T47D (cell line): ENCODE results near the gene CASD1.

Source experiments
- DNase-seq, 2 experiments: peaks; one replicate each; pipeline versions ENCODE4 v3.0.0 to v3.0.0-alpha.2; 2011 to 2012; ENCODE audit warnings: low read depth in 1 of 2, low spot score in 1 of 2
- JUND ChIP-seq: IDR thresholded peaks from 2 replicates; pipeline ENCODE4 v1.6.1; 2012; ENCODE audit warnings: low read depth
- in situ Hi-C: cut with HindIII; loops from 2 replicates; pipeline ENCODE4 v1.10.0; 2016; ENCODE audit warnings: low sequenced_read_pairs, low pct_unique_long_range_greater_than_20kb

The CASD1 gene

DNA sequence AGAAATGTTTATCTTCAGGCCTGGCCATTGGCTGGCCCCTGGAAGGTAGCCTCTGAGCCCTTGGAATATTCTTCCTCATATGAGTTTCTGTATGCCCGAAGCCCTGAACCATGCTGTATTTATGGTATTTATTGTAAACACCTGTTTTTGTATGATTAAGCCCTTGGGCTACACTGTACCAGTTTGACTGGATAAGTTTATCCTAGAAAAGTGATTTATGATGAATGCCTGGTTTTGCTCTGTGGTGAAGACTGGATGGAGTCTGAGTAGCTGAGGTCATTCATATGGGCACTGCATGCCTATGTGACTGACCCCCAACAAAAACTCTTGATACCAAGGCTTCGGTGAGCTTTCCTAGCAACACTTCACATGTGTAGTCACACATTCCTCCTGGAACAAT, 66.7 kb downstream of the CASD1 start:
- in situ Hi-C loops: no loop called here
- peak in 1 of 2 experiments; percentile 52 for DNase-seq
- TF ChIP-seq JUND: no peak

DNA sequence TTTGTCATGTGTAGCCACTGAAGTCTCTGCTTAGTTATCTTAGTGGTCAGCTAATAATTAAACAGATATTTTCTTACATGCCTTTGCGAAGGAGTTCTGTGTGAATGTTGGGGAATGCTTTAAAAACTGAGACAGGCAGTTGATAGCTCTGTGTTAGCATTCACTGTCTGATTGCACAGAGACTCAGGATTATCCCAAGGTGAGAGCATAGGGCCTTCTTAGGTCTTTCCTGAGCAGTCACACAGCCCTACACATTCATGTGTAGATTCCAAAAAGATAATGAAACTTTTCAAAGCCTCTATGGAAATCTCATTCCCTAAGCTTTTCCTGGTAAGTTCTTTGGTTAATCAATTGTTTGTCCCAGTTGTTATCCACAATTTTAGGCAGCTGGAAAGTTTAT, 67.7 kb downstream of the CASD1 start:
- in situ Hi-C loops: no loop called here
- TF ChIP-seq JUND: no peak
- DNase-seq: no peak

DNA sequence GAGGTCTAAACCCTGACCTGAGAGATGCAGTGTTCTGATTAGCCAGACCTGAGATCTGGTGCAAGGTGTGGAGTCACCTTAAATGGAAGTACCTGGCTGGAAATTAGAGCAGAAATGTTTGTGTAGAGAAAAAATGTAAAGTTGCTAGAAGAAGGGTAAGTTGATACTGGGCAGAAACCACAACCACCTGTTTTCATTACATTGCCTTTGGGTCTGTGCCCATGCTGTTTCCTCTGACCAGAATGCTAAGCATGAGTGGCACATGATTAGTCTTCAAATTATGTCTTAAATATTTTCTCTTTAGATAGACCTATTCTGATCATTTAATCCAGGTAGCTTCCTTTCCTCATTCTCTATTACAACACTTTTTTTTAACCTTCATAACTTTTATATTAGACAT, 69.0 kb downstream of the CASD1 start:
- in situ Hi-C loops: no loop called here
- TF ChIP-seq JUND: no peak
- DNase-seq: no peak

DNA sequence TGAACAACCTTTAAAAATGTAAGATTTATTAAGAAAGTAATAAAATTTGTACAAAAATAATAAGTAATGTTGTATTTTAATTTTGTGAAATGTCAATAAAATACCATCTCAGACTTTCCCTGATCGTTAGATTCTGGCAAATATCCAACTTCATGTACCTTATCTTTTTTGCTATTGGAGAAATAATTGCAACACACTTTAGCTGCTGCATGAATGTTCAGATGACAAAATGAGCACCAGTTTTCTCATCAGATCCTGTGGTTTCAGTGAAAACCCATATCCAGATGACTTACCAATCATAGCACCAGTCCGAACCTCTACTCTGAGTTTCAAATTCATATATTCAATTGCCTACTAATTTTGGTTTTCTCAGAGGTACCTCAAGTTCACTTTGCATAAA, 69.9 kb downstream of the CASD1 start:
- no peak for DNase-seq
- in situ Hi-C loops: no loop called here
- TF ChIP-seq JUND: no peak

DNA sequence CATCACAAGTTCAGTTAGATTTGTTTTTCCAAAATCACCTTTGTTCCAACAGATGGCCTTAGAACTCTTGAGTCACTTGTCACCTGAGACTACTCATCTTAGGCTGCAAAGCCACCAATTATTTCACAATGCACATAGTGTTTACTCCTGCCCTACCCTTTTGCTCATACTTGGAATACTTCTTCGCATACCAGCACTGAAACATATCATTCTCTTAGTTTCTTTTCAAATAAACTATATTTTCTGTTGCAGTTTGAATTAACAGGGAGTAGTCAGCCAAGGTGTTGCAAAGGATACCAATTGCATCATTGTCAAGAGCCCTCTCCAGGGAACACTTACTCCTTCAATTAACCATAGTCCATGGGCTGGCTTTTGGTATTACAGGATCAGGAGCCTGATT, 71.0 kb downstream of the CASD1 start:
- DNase-seq: peak in 1 of 2 experiments; percentile 24
- in situ Hi-C loops: no loop called here
- TF ChIP-seq JUND: no peak

DNA sequence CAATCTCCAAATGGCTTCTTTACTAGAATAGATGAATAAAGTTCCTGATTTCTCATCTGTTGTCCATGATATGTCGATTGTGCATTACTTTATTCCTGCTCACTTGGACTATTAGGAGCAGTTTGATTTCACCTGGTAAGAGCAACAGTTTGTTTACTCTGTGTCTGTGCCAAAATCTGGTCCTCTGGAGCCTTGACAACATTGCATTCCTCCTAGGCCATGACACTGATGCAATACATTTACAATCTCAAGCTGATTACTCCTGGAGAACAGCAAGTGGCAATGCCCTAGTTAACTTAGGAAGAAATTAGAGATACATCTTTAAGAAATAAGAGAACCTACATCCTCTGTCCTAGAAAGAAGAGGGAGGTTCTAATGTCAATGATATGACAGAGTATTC, 74.5 kb downstream of the CASD1 start:
- TF ChIP-seq JUND: no peak
- DNase-seq: peak in 1 of 2 experiments; percentile 30
- in situ Hi-C loops: no loop called here

DNA sequence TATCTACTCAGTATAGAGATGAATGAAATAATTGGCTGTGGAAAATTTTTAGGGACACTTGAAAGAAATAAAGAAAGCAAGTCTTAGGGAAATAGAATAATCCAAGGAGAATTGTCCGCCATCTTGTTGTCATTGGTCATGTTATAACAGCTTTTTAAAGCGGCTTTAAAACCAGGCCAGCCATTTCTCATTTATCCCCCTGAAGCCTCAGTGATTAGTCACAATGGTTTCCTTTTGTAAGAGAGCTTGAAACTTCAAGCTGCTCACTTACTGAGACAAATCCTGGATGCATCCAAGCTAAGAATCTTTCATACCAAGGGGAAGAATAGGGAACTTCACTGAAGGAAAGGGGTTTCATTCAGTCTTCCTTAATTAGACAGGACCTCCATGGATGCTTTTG, 78.5 kb downstream of the CASD1 start:
- in situ Hi-C loops: no loop called here

DNA sequence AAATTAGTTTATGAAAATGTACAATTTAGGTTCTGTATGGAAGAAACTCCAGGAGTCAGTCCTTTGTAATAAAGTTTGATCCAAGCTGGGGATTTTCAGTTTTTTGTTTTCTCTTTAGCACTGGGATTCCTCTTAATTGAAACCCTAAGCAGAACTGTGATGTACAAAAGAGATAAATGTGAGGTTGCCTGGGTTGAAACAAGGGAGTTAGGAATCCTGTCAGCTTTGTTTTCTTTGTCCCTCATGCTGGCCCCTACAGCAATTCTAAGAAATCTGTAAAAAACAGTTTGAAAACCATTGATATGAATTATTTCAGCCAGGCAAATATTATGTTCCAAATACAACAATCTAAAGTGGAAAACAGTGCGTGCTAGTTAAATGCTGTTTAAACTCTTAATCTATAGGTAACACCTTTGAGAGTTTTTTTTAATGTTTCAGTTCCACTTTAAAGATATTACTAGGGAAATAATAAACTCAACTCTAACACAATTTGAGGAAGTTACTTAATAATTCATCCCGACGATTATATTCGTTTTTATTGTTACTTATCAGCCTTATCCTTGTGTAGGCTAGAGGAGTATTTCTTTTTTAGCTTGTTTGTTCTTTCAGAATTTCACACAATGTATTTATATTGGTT, 81.0 kb downstream of the CASD1 start:
- TF ChIP-seq JUND: no peak
- DNase-seq: no peak
- in situ Hi-C loops: no loop called here

More for the DNA sequence above, 78.5 kb downstream of the CASD1 start:
- no peak for DNase-seq
- no peak for TF ChIP-seq JUND

DNA sequence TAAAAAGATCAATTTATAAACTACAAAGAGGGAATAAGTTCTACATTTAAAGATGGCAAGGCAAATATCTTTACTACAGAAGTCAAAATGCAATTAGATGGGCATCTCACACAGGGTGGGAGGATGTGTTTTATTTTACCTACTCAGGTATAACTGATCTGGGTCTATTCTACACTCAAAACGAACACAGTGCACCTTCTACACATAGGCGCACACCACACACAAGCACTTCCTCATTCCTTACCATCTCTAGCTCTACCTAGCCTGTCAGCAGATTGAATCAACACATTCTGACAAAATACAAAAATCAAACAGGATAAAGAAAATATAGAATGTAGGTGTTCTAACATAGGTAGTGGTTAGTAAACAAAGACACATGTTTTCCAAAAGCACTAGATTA, 81.6 kb downstream of the CASD1 start:
- in situ Hi-C loops: no loop called here
- peak in 1 of 2 experiments; percentile 33 for DNase-seq
- no peak for TF ChIP-seq JUND

DNA sequence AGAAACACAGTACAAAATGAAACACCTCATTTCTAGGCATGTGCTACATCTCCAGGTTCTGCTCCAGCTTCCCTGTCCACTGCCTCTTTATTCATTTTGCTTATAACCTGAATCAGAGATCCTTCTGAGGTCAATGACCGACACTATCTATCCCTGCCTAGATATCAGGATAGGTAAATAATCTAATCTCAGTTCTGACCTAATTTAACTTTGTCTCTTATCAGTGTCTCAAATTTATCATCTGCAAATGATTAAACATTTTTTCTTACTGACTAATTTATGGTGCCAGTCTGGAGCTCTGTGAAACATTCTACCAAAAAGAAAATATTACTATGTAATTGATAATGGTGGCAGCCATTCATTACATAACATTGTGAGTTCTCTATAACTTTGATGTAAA, 85.3 kb downstream of the CASD1 start:
- in situ Hi-C loops: no loop called here
- no peak for DNase-seq
- TF ChIP-seq JUND: no peak

DNA sequence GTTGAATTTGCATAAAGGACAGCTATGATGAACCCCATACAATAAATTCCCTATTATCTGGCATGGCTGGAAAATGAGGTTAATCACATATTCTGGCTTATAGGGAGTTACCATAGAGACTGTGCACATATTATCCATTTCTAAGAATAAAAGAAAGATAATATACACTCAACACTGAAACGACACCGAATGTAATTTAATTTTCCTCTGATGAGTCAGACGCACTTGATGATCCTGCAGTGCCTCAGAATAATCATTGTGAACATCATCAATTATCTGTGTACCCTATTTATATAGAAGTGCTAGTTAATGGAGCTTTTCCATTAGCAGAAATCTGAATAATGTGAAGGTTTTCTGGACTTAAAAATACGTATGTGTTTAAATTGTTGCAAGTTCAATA, 86.1 kb downstream of the CASD1 start:
- in situ Hi-C loops: no loop called here
- TF ChIP-seq JUND: no peak
- DNase-seq: no peak

DNA sequence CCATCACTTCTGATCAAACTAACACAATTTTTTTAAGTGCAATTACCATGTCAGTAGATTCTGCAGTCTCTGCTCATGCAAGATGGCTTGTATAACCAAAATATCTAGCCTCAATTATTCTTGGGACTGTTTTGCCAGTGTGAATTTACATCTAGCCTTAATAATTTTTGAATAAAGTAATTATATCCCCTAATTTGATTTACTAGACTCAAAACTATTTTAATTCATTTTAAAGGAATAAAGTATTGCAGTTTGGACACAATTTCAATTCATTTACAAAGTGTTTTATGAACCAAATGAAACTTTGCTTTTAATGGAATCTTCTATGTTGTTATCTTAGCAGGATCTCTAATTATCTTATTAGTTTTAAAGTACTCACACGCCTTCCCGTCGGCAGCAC, 90.7 kb downstream of the CASD1 start:
- no peak for DNase-seq
- in situ Hi-C loops: no loop called here
- no peak for TF ChIP-seq JUND

DNA sequence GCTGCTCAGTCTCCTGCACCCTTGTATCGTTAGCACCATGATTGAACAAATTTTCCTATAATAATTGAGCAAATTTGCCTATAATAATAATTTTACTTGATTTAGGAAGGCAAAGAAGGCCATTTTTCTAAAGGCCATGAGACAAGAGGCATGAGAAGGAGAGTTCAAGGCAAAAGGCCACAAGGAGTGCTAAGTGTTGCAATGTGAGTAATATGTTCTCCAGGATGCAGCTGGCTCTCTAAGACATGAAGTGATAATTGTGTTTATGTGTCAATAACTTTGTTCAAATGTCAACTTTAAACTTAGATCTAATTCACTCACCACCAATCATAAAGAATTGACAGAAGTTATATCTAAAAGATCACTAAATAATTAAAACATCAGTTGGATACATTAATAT, 92.6 kb downstream of the CASD1 start:
- no peak for TF ChIP-seq JUND
- DNase-seq: no peak
- in situ Hi-C loops: no loop called here

DNA sequence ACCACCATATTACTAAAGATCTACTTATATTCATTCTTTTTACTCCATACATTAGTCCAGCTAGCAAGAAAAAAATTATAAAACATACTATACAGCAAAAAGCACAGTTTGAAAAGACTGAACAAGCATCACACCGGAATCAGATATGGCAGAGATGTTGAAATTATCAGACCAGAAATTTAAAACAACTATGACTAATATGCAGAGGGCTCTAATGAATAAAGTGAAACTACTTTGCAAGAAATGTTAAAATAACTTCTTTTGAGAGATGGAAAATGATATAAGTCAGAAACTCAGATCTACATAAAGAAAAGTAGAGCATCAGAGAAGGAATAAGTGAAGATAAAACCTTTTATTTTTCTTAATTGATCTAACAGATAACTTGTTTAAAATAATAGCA, 95.4 kb downstream of the CASD1 start:
- in situ Hi-C loops: no loop called here
- no peak for DNase-seq
- no peak for TF ChIP-seq JUND
